HG02840 (cell line): ENCODE measurements around the gene GLIPR1.
"Not testable (repeated sequence)": the region's sequence is repeated elsewhere in the genome, so short reads cannot be mapped to it uniquely, and the experiment has no call there.

Source experiments
- ATAC-seq: cut with Tn5 transposase; IDR thresholded peaks from one replicate; pipeline ENCODE4 v1.9.1; 2021; ENCODE audit warnings: mild to moderate bottlenecking, moderate library complexity, moderate number of reproducible peaks; ENCODE audit not compliant: unreplicated experiment, low FRiP score

GLIPR1 gene

DNA sequence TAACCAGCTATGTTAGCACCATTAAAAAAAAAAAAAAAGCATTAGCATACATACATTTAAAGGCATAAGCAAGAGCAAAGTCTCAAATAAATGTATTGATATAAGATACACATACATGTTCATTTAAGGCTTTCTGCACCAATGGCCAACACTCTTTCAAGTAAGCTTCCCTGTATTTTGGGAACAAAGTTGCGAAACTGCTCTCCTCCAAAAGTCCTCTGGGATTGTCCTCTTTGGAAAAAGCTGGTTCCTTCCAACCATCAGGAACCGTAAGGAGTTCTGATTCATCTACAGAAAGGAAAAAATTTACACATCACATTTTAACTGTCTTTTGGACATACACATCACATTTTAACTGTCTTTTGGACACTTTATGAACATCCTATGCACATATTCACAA, 27.6 kb downstream of the GLIPR1 start:
- ATAC-seq, result no peak

DNA sequence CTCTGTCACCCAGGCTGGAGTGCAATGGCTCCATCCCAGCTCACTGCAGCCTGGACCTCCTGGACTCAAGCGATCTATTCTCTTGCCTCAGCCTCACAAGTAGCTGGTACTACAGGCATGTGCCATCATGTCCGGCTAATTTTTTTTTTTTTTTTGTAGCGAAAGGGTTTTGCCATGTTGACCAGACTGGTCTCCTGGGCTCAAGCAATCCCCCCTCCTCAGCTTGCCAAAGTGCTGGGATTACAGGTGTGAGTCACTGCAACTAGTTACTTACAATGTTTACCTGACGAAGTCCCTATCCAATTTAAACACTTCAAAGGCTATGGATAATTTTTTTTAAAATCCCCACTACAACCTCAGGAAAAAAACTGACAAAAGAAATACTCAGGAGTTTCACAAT, 29.1 kb downstream of the GLIPR1 start:
- no peak for ATAC-seq

DNA sequence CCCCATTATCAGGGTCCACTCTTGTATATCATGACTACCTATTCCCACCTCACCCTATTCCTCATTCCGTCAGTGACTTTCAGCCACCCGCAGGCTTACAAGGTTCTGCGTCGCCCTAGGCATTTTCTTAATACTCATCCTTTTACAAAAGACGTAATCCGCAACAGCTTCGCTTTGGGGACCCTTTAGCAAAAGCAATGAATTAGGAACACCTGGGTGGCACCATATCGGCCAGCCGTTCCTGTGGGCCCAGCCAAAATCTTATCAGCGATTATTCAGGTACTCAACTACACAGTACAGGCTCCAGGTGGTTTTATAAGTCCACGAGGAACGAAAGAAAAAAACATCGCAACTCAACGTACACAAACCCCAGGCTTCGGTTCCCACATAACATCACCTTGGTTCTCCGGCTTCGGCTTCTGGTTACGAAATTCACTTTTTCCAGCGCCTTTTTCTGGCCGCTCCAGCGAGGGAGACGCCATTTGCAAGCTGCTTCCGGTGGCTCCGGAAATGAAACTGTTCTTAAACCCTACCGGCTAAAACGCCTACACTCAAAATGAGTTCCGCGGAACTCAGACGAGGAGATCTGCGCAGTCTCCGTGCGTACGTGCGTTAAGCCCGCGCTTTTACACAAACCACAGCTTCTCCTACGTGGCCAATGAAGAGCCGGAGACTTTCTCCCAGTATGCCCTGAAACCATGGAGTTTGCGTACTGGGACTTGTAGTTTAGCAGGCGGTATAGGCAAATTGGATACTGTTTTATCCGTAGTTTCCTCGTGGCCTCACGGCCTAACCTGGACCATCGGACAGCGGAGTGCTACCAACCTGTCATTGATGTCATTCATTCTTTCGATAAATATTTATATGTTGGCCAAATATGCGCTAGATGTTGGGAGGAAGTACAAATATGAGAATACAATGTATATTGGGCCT, 30.8 kb downstream of the GLIPR1 start, which contains the start of gene KRR1:
KRR1 (minus strand) TSS at position 494 of the 933 bp plus-strand sequence; CDS start at position 482, 12 bp downstream.
- ATAC-seq, result peak; percentile 98

DNA sequence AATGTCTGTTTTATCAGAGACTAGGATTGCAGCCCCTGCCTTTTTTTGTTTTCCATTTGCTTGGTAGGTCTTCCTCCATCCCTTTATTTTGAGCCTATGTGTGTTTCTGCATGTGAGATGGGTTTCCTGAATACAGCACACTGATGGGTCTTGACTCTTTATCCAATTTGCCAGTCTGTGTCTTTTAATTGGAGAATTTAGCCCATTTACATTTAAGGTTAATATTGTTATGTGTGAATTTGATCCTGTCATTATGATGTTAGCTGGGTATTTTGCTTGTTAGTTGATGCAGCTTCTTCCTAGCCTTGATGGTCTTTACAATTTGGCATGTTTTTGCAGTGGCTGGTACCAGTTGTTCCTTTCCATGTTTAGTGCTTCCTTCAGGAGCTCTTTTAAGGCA, 40.7 kb downstream of the GLIPR1 start:
- ATAC-seq, result not testable (repeated sequence)

DNA sequence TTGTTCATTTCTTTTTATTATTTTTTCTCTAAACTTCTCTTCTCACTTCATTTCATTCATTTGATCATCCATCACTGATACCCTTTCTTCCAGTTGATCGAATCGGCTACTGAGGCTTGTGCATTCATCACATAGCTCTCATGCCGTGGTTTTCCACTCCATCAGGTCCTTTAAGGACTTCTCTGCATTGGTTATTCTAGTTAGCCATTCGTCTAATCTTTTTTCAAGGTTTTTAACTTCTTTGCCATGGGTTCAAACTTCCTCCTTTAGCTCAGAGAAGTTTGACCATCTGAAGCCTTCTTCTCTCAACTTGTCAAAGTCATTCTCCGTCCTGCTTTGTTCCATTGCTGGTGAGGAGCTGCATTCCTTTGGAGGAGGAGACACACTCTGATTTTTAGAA, 41.6 kb downstream of the GLIPR1 start:
- not testable (repeated sequence) for ATAC-seq

DNA sequence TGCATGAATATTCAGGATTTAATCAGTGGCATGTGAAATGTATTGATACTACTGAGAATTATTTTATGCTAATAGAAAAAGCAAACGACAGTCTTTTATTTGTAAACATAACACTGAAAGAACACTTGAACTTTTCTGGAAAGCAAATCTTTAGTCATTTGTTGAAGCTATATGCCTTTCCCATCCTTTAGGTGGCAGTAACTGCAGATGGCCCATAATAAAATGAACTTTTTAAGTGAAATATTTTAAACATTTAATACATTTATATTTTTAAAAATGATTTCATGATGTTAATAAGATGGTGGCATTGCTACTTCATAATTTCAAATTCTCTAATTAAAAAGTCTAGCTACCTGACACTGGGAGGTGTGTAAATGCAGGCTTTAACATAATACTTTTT, 44.7 kb downstream of the GLIPR1 start:
- no peak for ATAC-seq

DNA sequence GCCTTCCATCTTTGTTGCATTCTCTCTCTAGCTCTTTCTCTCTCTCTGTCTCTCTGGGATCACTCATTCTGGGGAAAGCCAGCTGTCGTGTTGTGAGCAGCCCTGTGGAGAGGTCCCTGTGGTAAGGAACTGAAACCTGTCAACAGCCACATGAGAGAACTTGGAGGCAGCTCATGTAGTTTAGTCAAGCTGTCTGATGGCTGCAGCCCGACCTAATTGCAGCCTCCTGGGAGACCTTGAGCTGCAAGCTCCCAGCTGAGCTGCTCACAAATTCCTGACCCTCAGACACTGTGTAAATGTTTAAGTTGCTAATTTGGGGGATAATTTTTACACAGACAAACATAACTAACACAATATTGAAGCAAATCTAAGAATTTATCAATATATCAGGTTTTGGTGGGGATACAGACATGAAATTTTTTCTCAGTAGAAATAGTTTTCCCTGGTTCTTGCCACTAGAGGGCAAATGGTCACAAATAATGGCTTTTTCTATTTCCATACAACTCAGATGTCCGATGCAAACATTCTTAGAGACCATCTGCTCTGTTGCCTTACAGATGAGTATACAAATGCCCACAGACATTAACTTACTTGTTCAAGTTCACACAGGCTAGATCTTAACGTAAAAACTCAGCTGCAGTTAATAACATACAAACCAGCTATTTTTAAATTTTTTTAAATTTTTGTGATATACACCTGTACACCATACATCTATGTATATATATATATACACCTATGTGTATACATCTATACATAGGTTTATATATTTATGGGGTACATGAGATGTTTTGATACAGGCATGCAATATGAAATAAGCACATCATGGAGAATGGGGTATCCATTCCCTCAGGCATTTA, 46.3 kb downstream of the GLIPR1 start:
- ATAC-seq, result peak; percentile 89

DNA sequence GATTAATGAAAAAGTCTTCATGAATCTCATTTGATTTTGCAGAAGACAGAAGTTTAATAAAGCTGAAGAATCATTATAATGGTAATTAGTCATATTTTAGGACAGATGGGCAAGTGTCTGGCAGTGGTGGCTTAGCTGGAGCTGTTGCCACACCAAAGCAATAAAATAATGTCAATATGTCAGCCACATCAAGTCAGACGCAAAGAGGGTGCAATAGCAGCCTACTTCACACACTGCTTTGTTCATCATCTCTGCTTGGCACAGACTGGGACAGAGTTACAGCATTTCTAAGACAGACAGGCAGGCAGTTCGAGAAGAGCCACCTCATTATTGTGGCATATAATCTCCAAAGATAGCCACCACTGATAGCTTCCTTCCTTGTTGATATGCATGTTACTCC, 47.7 kb downstream of the GLIPR1 start:
- no peak for ATAC-seq

DNA sequence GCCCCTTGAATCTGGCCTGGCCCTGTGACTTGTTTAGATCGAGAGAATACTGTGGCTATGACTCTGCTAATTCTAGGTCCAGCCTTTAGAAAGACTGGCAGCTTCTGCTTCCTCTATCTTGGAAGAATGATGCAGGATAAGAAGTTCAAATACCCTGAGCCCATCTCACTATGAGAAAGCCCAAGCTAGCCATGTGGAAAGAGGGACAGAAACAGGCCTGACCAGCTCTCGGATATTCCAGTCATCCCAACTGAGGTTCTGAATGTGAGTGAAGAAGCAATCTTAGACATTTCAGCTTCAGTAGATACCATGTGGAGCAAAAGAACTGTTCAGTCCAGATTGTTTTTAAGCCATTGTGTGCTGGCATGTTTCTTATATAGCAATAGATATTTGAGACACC, 48.1 kb downstream of the GLIPR1 start:
- ATAC-seq, result no peak

DNA sequence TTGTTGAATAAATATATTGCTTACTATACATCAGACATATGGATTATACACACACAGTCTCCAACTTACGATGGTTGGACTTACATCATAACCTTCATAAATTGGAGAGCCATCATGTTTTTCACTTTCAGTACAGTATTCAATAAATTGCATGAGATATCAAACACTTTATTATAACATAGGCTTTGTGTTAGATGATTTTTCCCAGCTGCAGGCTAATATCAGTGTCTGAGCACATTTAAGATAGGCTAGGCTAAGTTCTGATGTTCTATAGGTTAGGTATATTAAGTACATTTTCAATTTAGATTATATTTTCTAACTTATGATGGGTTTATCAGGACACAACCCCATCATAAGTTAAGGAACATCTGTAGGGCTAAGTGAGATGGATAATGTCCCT, 48.8 kb downstream of the GLIPR1 start:
- no peak for ATAC-seq

DNA sequence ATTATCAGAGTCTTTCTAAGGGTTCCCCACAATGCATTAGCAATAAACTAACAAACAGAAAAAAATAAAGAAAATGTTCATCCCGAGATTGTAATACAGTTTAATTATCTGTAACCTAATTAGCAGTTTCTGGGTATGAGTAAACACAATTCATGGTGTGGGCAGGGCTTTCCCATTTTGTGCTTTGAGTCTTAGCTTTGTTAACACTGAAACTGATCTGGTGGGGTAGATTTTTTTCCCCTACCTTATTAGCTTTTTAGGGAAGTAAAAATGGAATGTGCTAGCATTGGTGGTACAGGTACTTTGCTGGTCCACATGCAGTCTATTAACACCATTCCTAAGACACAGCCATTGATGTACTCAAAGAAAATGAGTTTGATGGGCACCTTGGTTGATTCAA, 49.3 kb downstream of the GLIPR1 start:
- ATAC-seq, result no peak

DNA sequence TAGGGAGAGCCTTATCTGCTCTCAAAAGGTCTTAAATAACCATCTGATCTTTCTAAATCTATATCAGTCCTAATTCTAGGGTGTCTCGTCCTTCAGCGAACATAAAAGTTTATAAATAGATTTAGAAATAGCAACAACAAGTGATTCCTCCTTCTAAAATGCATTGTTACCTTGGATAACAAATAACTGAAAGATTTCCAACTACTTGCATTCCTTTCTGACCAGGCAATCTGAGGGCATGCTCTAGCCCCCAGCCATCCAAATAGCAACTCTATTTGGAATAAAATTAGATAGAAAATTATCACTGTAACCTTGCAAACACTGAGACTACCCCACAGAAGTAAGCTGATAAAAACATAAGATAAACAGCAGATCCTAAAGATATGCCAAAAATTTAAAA, 52.7 kb downstream of the GLIPR1 start:
- ATAC-seq, result no peak

DNA sequence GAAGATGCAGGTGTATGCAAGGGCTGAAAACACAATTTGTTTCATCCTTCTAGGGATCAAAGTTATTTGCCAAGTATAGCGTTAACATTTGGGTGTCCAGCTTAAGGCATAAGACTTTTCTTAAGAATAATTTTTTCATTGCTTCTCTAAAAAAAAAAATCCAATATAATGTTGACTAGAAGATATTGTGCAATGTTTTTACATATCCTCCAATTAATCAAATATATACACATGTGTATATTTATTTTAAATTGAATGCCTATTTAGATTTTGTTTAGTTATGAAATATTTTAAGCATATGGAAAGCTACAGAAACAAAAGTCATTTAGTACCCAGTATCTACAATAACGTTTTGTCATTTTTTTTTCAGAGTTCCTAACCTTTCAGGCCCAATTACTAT, 59.3 kb downstream of the GLIPR1 start:
- ATAC-seq, result no peak

DNA sequence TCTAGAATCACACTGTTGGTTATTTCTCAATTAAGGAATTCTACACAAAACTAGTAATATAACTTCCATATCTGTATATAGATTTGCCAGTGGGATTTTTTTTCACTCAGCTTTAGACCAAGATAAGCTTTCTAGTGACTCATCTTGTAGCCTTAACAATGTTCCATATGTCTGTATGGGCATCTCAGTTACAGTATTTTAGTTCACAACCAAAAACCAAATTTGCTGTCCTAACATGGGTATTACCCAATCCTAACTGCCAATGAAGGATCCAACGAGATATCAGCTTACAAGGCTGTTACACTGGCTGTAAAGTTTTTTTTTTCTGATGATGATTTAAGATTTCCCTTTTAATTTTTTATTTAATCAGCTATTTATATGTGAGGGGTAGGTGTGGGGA, 62.4 kb downstream of the GLIPR1 start:
- no peak for ATAC-seq

DNA sequence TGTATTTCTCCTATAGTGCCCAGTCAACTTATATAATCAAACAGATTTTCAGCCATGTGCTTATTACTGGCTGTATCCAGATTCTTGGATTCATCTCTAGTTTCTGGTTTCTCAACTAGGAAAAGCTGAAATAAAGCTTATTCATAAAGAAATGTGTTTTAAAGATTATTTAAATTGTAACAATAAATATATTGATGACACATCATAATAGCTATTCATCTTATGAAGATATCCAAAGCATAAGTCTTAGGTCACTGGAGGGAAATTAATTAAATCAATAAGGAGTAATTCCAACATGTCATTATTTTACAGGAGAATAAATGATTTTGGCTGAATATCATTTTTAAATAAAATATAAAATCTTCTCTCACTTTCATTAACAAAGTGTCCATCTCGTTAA, 63.0 kb downstream of the GLIPR1 start:
- no peak for ATAC-seq

DNA sequence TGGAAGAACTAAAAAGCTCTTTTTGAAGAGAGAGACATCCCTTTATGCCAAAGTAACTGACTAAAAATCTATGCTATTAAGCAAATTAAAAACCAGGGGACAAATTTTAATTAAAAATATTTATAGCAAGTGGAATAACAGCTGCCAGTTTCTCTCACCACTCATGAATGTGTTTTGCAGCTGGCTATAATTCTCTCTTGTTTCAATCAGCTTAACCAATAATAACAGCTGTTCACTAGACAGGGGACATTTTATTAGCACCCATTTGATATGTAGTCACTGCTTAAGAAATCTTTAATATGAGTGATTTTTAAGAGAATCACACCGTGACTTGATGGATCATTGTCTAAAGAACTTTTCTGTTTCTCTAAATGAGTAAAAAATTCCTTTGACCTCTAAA, 65.1 kb downstream of the GLIPR1 start:
- no peak for ATAC-seq

DNA sequence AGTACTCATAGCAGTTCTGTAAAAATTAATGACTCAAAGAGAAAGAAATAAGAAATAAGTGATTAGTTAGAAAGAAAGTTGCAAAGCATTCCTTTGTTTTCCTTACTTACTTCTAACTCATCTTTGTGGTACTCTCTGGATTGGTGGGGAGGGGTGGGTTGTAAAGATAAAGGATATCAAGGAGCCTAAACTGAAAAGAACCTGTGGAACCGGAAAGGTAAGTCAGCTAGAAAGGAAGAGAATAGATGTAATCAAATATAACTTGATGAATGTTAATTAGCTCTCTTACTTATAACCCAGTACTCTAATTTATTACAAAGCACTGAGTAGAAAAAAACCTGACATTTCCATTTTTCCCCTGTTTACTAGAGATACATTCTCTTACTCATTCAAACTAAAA, 68.3 kb downstream of the GLIPR1 start:
- ATAC-seq, result no peak

DNA sequence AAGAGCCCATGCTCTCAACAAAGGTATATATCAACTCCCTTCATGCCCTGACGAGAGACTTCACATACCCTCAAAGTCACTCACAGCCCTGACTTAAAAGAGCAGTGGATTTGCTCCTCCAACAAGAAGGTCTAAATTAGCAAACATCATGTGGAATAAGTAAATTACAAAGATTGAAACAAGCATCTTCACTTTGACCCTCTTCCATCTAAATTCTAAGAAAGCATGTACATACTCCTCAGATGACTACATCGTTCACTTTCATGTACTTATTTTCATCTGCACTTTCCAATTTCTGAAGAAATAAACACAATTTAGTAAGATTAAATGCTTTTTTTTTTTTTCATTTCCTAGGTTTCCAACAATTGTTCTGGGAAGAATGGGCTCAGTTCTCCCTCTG, 69.4 kb downstream of the GLIPR1 start:
- no peak for ATAC-seq

DNA sequence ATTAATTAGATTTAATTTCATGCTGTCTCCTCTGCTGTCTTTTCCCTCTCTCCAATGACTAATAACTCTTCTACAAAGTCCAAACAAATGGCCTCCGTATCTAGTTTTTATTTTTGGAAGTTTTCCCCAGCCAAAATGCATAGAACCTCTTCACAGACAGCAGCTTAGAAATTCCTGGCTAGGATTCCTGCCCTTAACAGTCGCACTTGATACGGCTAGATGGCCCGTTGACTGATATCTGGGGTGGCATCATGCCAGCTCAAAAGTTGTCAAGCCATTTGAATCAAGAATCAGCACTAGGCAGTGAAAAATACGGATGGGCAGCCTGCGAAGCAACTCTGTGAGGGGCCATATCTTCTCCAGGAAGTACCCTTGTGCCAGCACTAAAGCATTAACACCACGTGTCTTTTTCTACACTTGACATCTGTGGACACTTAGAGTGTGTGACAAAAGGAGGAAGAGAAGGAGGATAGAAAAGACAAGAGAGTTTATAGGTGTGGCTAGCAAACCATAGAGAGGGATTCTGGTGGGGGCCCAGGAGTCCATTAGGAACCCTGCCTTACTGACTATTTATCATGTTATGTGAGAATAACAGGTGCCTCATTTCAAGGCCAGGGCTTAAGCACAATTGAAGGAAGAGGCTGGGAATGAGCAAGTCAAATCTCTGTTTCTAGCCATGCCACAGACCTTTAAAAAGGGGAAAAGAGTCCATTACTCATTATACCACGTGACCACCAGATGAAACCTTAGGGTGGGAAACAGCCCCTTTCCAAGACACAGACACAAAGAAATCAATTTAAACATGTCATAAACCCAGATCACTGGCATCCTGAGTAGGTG, 70.1 kb downstream of the GLIPR1 start:
- ATAC-seq, result no peak

DNA sequence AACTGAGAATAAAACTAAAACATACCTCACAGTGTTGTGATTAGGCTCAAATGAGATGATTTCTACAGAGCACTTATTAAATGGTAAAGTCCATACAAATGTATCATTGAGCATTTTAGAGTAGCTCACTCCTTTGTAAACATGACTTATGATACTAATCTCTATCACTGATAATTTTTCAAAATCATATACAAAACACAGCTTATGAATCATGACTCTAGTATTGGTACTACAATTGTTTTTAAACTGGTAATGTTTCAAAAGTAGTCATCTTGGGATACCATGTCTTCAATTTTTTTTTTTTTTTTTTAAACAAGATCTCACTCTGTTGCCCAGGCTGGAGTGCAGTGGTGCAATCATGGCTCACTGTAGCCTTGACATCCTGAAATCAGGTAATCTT, 70.9 kb downstream of the GLIPR1 start:
- ATAC-seq, result no peak

DNA sequence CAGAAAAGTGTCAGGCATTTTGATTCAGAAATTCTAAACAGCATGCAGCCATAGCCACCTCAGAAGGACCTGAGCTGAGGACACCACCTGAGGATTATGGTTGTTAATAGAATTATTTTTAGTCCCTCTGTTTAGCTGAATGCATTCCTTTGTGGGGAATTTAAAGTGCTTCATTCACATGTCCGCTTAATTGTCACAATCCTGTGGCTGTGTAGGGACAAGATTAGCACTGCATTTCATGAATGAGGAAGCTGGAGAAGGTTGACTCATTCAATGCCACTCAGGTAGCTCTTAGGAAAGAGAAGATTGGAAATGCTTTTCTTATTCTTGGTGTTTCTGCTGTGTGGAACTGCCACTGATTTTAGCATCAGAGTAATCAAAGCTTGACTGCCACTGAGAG, 72.8 kb downstream of the GLIPR1 start:
- no peak for ATAC-seq
